DND-41 (cell line): ENCODE results near the gene NPSR1.

Experiments
- ATAC-seq: fragments of 200-7000 bp; cut with Tn5 transposase; 3 replicates; pipeline ENCODE4 v1.9.1; 2021; ENCODE audit warnings: low read depth; ENCODE audit not compliant: insufficient read depth
- DNase-seq: peaks from one replicate; pipeline ENCODE4 v3.0.0-alpha.2; 2020
- H2AFZ ChIP-seq: 2 replicates; pipeline ENCODE4 v1.6.0; 2012; ENCODE audit warnings: low read depth, low read length
- H3K27ac ChIP-seq: 2 replicates; pipeline ENCODE4 v1.5.1; 2012; ENCODE audit warnings: low read length, inconsistent platforms
- H3K27me3 ChIP-seq: fragments of 200-600 bp; sonication (generic); 2 replicates; pipeline ENCODE4 v1.6.0; 2012; ENCODE audit warnings: low read length, mild to moderate bottlenecking, inconsistent platforms; ENCODE audit not compliant: insufficient read depth, poor library complexity
- H3K36me3 ChIP-seq: 2 replicates; pipeline ENCODE4 v1.5.1; 2012; ENCODE audit warnings: low read length, inconsistent platforms; ENCODE audit not compliant: insufficient read depth
- H3K4me1 ChIP-seq: 2 replicates; pipeline ENCODE4 v1.5.1; 2012; ENCODE audit warnings: mild to moderate bottlenecking, low read length; ENCODE audit not compliant: insufficient read depth
- H3K4me2 ChIP-seq: 2 replicates; pipeline ENCODE4 v1.6.0; 2012; ENCODE audit warnings: mild to moderate bottlenecking, moderate library complexity, low read length, inconsistent platforms; ENCODE audit not compliant: insufficient read depth
- H3K4me3 ChIP-seq, 2 experiments: fragments of 200-600 bp in 1 of 2; shearing (Covaris generic) in 1 of 2; 2 replicates each; pipeline ENCODE4 v1.5.1; 2012 to 2016; ENCODE audit warnings: inconsistent platforms in 2 of 2, low read length in 2 of 2, mild to moderate bottlenecking in 2 of 2, low read depth in 1 of 2, moderate library complexity in 1 of 2
- H3K79me2 ChIP-seq: 2 replicates; pipeline ENCODE4 v1.6.0; 2012; ENCODE audit warnings: low read length, inconsistent platforms; ENCODE audit not compliant: insufficient read depth
- H3K9ac ChIP-seq: 2 replicates; pipeline ENCODE4 v1.6.0; 2012; ENCODE audit warnings: low read depth, mild to moderate bottlenecking, inconsistent platforms, low read length, moderate library complexity
- H3K9me3 ChIP-seq: 2 replicates; pipeline ENCODE4 v1.5.1; 2012; ENCODE audit warnings: low read length, moderate library complexity, mild to moderate bottlenecking, inconsistent platforms; ENCODE audit not compliant: insufficient read depth, severe bottlenecking
- H4K20me1 ChIP-seq: 2 replicates; pipeline ENCODE4 v1.6.0; 2012; ENCODE audit warnings: low read length; ENCODE audit not compliant: insufficient read depth
- CTCF ChIP-seq: IDR thresholded peaks from 2 replicates; pipeline ENCODE4 v1.5.1; 2012; ENCODE audit warnings: borderline replicate concordance, low read length, moderate library complexity, mild to moderate bottlenecking; ENCODE audit not compliant: poor library complexity, severe bottlenecking; ENCODE audit errors: extremely low read depth
- EZH2 ChIP-seq: IDR thresholded peaks from 3 replicates; pipeline ENCODE4 v1.6.1; 2012; ENCODE audit warnings: borderline replicate concordance, low read depth, mild to moderate bottlenecking, moderate library complexity, low read length, inconsistent platforms; ENCODE audit not compliant: severe bottlenecking

Gene NPSR1

GRCh38 chr7:34846976-34847375 is 189.0 kb downstream of the NPSR1 start:
- H3K4me3 ChIP-seq: no peak overlapping the region
- H3K27ac ChIP-seq: no peak overlapping the region
- no peak overlapping the region for H3K9ac ChIP-seq
- no peaks in the 10 kb centered on the region for H3K79me2 ChIP-seq
- no peak overlapping the region for H2AFZ ChIP-seq
- H4K20me1 ChIP-seq: no peaks in the 10 kb centered on the region
- TF ChIP-seq EZH2 (no peak), CTCF (no peak)
- no peaks in the 10 kb centered on the region for H3K36me3 ChIP-seq
- no peaks in the 10 kb centered on the region for H3K9me3 ChIP-seq
- no peak for DNase-seq
- no peak overlapping the region for H3K4me2 ChIP-seq
- no peaks in the 10 kb centered on the region for H3K27me3 ChIP-seq
- H3K4me1 ChIP-seq: no peaks in the 10 kb centered on the region
- no peak for ATAC-seq

- Histone ChIP-seq H3K79me2 (no peaks in the 10 kb centered on the region), H3K9ac (no peak overlapping the region), H3K4me2 (no peak overlapping the region), H2AFZ (no peak overlapping the region), H3K4me1 (no peaks in the 10 kb centered on the region), H4K20me1 (no peaks in the 10 kb centered on the region), H3K27me3 (no peaks in the 10 kb centered on the region), H3K4me3 (no peak overlapping the region), H3K27ac (no peak overlapping the region), H3K36me3 (no peaks in the 10 kb centered on the region), H3K9me3 (no peaks in the 10 kb centered on the region)
- ATAC-seq: no peak
- DNase-seq: no peak
- TF ChIP-seq EZH2 (no peak), CTCF (no peak)
Measured at GRCh38 chr7:34848670-34849069, 190.7 kb downstream of the NPSR1 start.

GRCh38 chr7:34849163-34849960 is 191.3 kb downstream of the NPSR1 start:
- Histone ChIP-seq H2AFZ (no peak overlapping the region), H3K9me3 (no peaks in the 10 kb centered on the region), H3K4me1 (no peaks in the 10 kb centered on the region), H3K27me3 (no peaks in the 10 kb centered on the region), H3K9ac (no peak overlapping the region), H3K4me2 (no peak overlapping the region), H4K20me1 (no peaks in the 10 kb centered on the region), H3K36me3 (no peaks in the 10 kb centered on the region), H3K4me3 (no peak overlapping the region), H3K27ac (no peak overlapping the region), H3K79me2 (no peaks in the 10 kb centered on the region)
- DNase-seq (no peak), ATAC-seq (no peak)
- TF ChIP-seq EZH2 (no peak), CTCF (no peak)

- Histone ChIP-seq H3K9me3 (no peaks in the 10 kb centered on the region), H3K4me2 (no peak overlapping the region), H3K79me2 (no peaks in the 10 kb centered on the region), H4K20me1 (no peaks in the 10 kb centered on the region), H3K4me3 (no peak overlapping the region), H3K9ac (no peak overlapping the region), H3K27me3 (no peaks in the 10 kb centered on the region), H3K4me1 (no peaks in the 10 kb centered on the region), H2AFZ (no peak overlapping the region), H3K36me3 (no peaks in the 10 kb centered on the region), H3K27ac (no peak overlapping the region)
- no peak for ATAC-seq
- TF ChIP-seq CTCF: no peak
- no peak for TF ChIP-seq EZH2
- DNase-seq: no peak
Measured at GRCh38 chr7:34849986-34850385, 192.0 kb downstream of the NPSR1 start.
